B cell (primary cell): ENCODE measurements around the gene YBEY.

Experiments
- CTCF ChIP-seq: fragments of 200-600 bp; IDR thresholded peaks from one replicate; pipeline ENCODE4 v1.8.0; 2022; ENCODE audit warnings: antibody characterized with exemption, mild to moderate bottlenecking
- EZH2 ChIP-seq: IDR thresholded peaks from 2 replicates; pipeline ENCODE4 v1.6.1; 2012; ENCODE audit warnings: borderline replicate concordance, low read depth, mild to moderate bottlenecking, moderate library complexity, low read length; ENCODE audit not compliant: insufficient read depth, poor library complexity, severe bottlenecking

- TF ChIP-seq CTCF (no peak), EZH2 (no peak)
Observed at GRCh38 chr21:46246345-46246744, 39.8 kb upstream of the YBEY start.
